Naive thymus-derived CD4-positive, alpha-beta T cell (primary cell): ENCODE measurements around the gene CYBRD1. TPM values are rescaled to one million over a fixed set of nuclear protein-coding genes. Genes with fewer than 3 reads are reported as not detected.

Source experiments
- ATAC-seq: fragments of 150-1000 bp; cut with Tn5 transposase; 2 replicates; pipeline ENCODE4 v1.10.0; 2021; ENCODE audit warnings: mild to moderate bottlenecking, moderate library complexity
- CTCF ChIA-PET: fragments of 350-600 bp; sonication (Branson Sonifier 250); formaldehyde crosslinking; loops from one replicate; lab custom pipeline; 2021; ENCODE audit warnings: antibody characterized with exemption; lab: Charles Lee
- POLR2A ChIA-PET: fragments of 350-600 bp; sonication (Branson Sonifier 250); formaldehyde crosslinking; loops from one replicate; lab custom pipeline; 2021; ENCODE audit warnings: antibody characterized with exemption, inconsistent platforms; lab: Charles Lee
- DNase-seq, 9 donors: peaks; one replicate each; pipeline versions ENCODE4 v3.0.0 to v3.0.0-alpha.2; 2020 to 2022; ENCODE audit warnings: mixed read lengths in 1 of 9
- H3K27ac ChIP-seq: one replicate; pipeline ENCODE4 v1.7.0; 2013; ENCODE audit warnings: mild to moderate bottlenecking, low read depth, low read length, moderate library complexity
- H3K27me3 ChIP-seq, 2 donors: one replicate each; pipeline ENCODE4 v1.7.0; 2013; ENCODE audit warnings: low read length in 2 of 2, mild to moderate bottlenecking in 2 of 2, moderate library complexity in 2 of 2; ENCODE audit not compliant: control insufficient read depth in 2 of 2, insufficient read depth in 2 of 2
- H3K36me3 ChIP-seq, 3 experiments: 1 replicate in 2 of 3; 2 replicates in 1 of 3; pipeline ENCODE4 v1.7.0; 2013; ENCODE audit warnings: low read length in 3 of 3, mild to moderate bottlenecking in 3 of 3, moderate library complexity in 1 of 3; ENCODE audit not compliant: insufficient read depth in 3 of 3, control insufficient read depth in 2 of 3
- H3K4me1 ChIP-seq, 2 donors: one replicate each; pipeline ENCODE4 v1.7.0; 2013; ENCODE audit warnings: low read length in 2 of 2, mild to moderate bottlenecking in 2 of 2, moderate library complexity in 1 of 2; ENCODE audit not compliant: control insufficient read depth in 2 of 2, insufficient read depth in 2 of 2
- H3K4me3 ChIP-seq: 2 replicates; pipeline ENCODE4 v1.7.0; 2013; ENCODE audit warnings: mild to moderate bottlenecking, low read length
- H3K9me3 ChIP-seq, 3 experiments: 1 replicate in 2 of 3; 2 replicates in 1 of 3; pipeline ENCODE4 v1.7.0; 2013; ENCODE audit warnings: low read length in 3 of 3; ENCODE audit not compliant: control insufficient read depth in 2 of 3
- H3K27ac Mint-ChIP-seq, 9 donors: one replicate each; pipeline ENCODE4 v1.8.0; 2020 to 2022; ENCODE audit warnings: mixed read lengths in 9 of 9, mild to moderate bottlenecking in 8 of 9, moderate library complexity in 5 of 9, inconsistent platforms in 2 of 9
- H3K27me3 Mint-ChIP-seq, 5 donors: one replicate each; pipeline ENCODE4 v1.8.0; 2021 to 2022; ENCODE audit warnings: mixed read lengths in 5 of 5, mild to moderate bottlenecking in 1 of 5
- H3K36me3 Mint-ChIP-seq, 5 donors: one replicate each; pipeline ENCODE4 v1.8.0; 2020 to 2022; ENCODE audit warnings: mixed read lengths in 5 of 5, mild to moderate bottlenecking in 3 of 5, inconsistent platforms in 1 of 5
- H3K4me1 Mint-ChIP-seq, 7 donors: one replicate each; pipeline ENCODE4 v1.8.0; 2020 to 2022; ENCODE audit warnings: mixed read lengths in 7 of 7, mild to moderate bottlenecking in 3 of 7, inconsistent platforms in 1 of 7
- H3K4me3 Mint-ChIP-seq, 10 donors: one replicate each; pipeline ENCODE4 v1.8.0; 2020 to 2022; ENCODE audit warnings: mild to moderate bottlenecking in 10 of 10, mixed read lengths in 10 of 10, moderate library complexity in 6 of 10, inconsistent platforms in 2 of 10
- H3K9me3 Mint-ChIP-seq, 11 donors: one replicate each; pipeline ENCODE4 v1.8.0; 2020 to 2022; ENCODE audit warnings: mixed read lengths in 11 of 11, mild to moderate bottlenecking in 4 of 11, inconsistent platforms in 1 of 11, moderate library complexity in 1 of 11
- intact Hi-C, 2 donors: fragments of 100-400 bp; cut with micrococcal nuclease; formaldehyde crosslinking; loops; one replicate each; pipeline ENCODE4 v1.15.1; 2023
- polyA plus RNA-seq, 2 donors: library from polyadenylated mRNA; unstranded; fragments of 300-500 nt; fragmentation: Illumina TruSeq; gene quantifications; one replicate each; pipeline ENCODE4 v1.2.3, GENCODE V29; 2021
- total RNA-seq, 6 experiments: library from RNA in 5 of 6; stranded (reverse) in 5 of 6; gene quantifications; 1 replicate in 5 of 6; 2 replicates in 1 of 6; pipeline ENCODE4 v1.2.3 and lab custom pipeline; 2021 to 2026

Gene CYBRD1
- total and polyA plus RNA-seq, 7 experiments from 2014 or later = 0.12 to 11.1 (median 1.2) TPM; not detected in 1

GRCh38 chr2:171513719-171514160 is 8.5 kb upstream of the CYBRD1 start:
- H3K27me3 ChIP-seq = no peaks in the 10 kb centered on the region
- ATAC-seq (no peak), DNase-seq (no peak)
- intact Hi-C loops = no loop called here
- H3K27ac ChIP-seq = no peak overlapping the region
- ChIA-PET CTCF (no interaction called here), POLR2A (no interaction called here)
- no peaks in the 10 kb centered on the region for H3K9me3 ChIP-seq
- no peaks in the 10 kb centered on the region for H3K36me3 ChIP-seq
- Mint-ChIP-seq H3K4me3 (no peak overlapping the region), H3K4me1 (peaks cover 0 to 7% (median 0%) of the 10 kb centered on the region in 7 donors), H3K9me3 (no peaks in the 10 kb centered on the region), H3K36me3 (peaks cover 0 to 23% (median 4%) of the 10 kb centered on the region in 5 donors), H3K27ac (peak overlapping the region in 1 of 9 donors; percentile 16), H3K27me3 (peaks cover 1 to 18% (median 1%) of the 10 kb centered on the region in 5 donors)
- H3K4me1 ChIP-seq = no peaks in the 10 kb centered on the region
- H3K4me3 ChIP-seq = no peak overlapping the region

- DNase-seq = no peak
- H3K27me3 Mint-ChIP-seq = peaks cover 14 to 30% (median 14%) of the 10 kb centered on the region in 5 donors
These were observed 7.2 kb upstream of the CYBRD1 start for GRCh38 chr2:171514908-171515582.

GRCh38 chr2:171515672-171516298 is 6.5 kb upstream of the CYBRD1 start:
- no peaks in the 10 kb centered on the region for H3K9me3 Mint-ChIP-seq
- H3K4me3 ChIP-seq = no peak overlapping the region
- peaks cover 0 to 3% (median 0%) of the 10 kb centered on the region in 7 donors for H3K4me1 Mint-ChIP-seq
- H3K36me3 Mint-ChIP-seq = peaks cover 0 to 15% (median 0%) of the 10 kb centered on the region in 5 donors
- H3K9me3 ChIP-seq = no peaks in the 10 kb centered on the region
- H3K27ac Mint-ChIP-seq = peak overlapping the region in 1 of 9 donors; percentile 49
- ChIA-PET CTCF (no interaction called here), POLR2A (no interaction called here)
- intact Hi-C loops = no loop called here
- H3K4me3 Mint-ChIP-seq = no peak overlapping the region
- no peaks in the 10 kb centered on the region for H3K27me3 ChIP-seq
- H3K27ac ChIP-seq = no peak overlapping the region
- ATAC-seq (no peak), DNase-seq (no peak)
- H3K36me3 ChIP-seq = no peaks in the 10 kb centered on the region
- H3K4me1 ChIP-seq = no peaks in the 10 kb centered on the region
- H3K27me3 Mint-ChIP-seq = peaks cover 17 to 30% (median 20%) of the 10 kb centered on the region in 5 donors

More at GRCh38 chr2:171514908-171515582, 7.2 kb upstream of the CYBRD1 start:
- intact Hi-C loops = no loop called here
- H3K4me1 ChIP-seq = no peaks in the 10 kb centered on the region
- no peaks in the 10 kb centered on the region for H3K27me3 ChIP-seq
- ATAC-seq = no peak
- no peaks in the 10 kb centered on the region for H3K9me3 Mint-ChIP-seq
- H3K4me3 Mint-ChIP-seq = no peak overlapping the region
- H3K4me1 Mint-ChIP-seq = peaks cover 0 to 4% (median 0%) of the 10 kb centered on the region in 7 donors
- no peaks in the 10 kb centered on the region for H3K36me3 ChIP-seq
- CTCF ChIA-PET = no interaction called here
- H3K27ac Mint-ChIP-seq = no peak overlapping the region
- peaks cover 0 to 19% (median under 1%) of the 10 kb centered on the region in 5 donors for H3K36me3 Mint-ChIP-seq
- no peak overlapping the region for H3K4me3 ChIP-seq
- H3K9me3 ChIP-seq = no peaks in the 10 kb centered on the region
- no peak overlapping the region for H3K27ac ChIP-seq
- POLR2A ChIA-PET = no interaction called here

- DNase-seq (no peak), ATAC-seq (no peak)
- CTCF ChIA-PET = no interaction called here
- Histone ChIP-seq H3K9me3 (no peaks in the 10 kb centered on the region), H3K4me1 (no peaks in the 10 kb centered on the region), H3K27me3 (no peaks in the 10 kb centered on the region), H3K4me3 (no peak overlapping the region), H3K36me3 (no peaks in the 10 kb centered on the region), H3K27ac (no peak overlapping the region)
- Mint-ChIP-seq H3K27me3 (peaks cover 27 to 40% (median 28%) of the 10 kb centered on the region in 5 donors), H3K4me1 (peaks cover 0 to 7% (median 3%) of the 10 kb centered on the region in 7 donors), H3K9me3 (no peaks in the 10 kb centered on the region), H3K27ac (peak overlapping the region in 1 of 9 donors; percentile 28), H3K36me3 (peaks cover 0 to 11% (median 0%) of the 10 kb centered on the region in 5 donors), H3K4me3 (no peak overlapping the region)
- intact Hi-C loops = no loop called here
- POLR2A ChIA-PET = no interaction called here
These were observed 5.5 kb upstream of the CYBRD1 start for GRCh38 chr2:171516793-171517192.

GRCh38 chr2:171520471-171520870 is 1.8 kb upstream of the CYBRD1 start:
- ChIA-PET POLR2A (no interaction called here), CTCF (interaction anchor here (0.6 kb wide), 1 partner anchor 557 kb away, joined by 3 read pairs; no protein-coding TSS in a partner anchor)
- Histone ChIP-seq H3K9me3 (no peaks in the 10 kb centered on the region), H3K4me1 (no peaks in the 10 kb centered on the region), H3K36me3 (no peaks in the 10 kb centered on the region), H3K27me3 (no peaks in the 10 kb centered on the region), H3K4me3 (no peak overlapping the region), H3K27ac (no peak overlapping the region)
- H3K9me3 Mint-ChIP-seq = peaks cover 0 to 1% (median 0%) of the 10 kb centered on the region in 11 donors
- no peak overlapping the region for H3K27ac Mint-ChIP-seq
- H3K36me3 Mint-ChIP-seq = peaks cover 0 to 11% (median 0%) of the 10 kb centered on the region in 5 donors
- no peak overlapping the region for H3K4me3 Mint-ChIP-seq
- DNase-seq = no peak
- no peak for ATAC-seq
- intact Hi-C loops = no loop called here
- peaks cover 48 to 63% (median 49%) of the 10 kb centered on the region in 5 donors for H3K27me3 Mint-ChIP-seq
- peaks cover 0 to 25% (median 12%) of the 10 kb centered on the region in 7 donors for H3K4me1 Mint-ChIP-seq

- H3K36me3 Mint-ChIP-seq = peaks cover 0 to 10% (median 0%) of the 10 kb centered on the region in 5 donors
- Histone ChIP-seq H3K27ac (no peak overlapping the region), H3K4me1 (no peaks in the 10 kb centered on the region), H3K27me3 (no peaks in the 10 kb centered on the region), H3K9me3 (no peaks in the 10 kb centered on the region), H3K4me3 (no peak overlapping the region), H3K36me3 (no peaks in the 10 kb centered on the region)
- ChIA-PET CTCF (no interaction called here), POLR2A (no interaction called here)
- peaks cover 0 to 1% (median 0%) of the 10 kb centered on the region in 11 donors for H3K9me3 Mint-ChIP-seq
- no peak for DNase-seq
- no peak overlapping the region for H3K27ac Mint-ChIP-seq
- ATAC-seq = no peak
- intact Hi-C loops = no loop called here
- H3K4me3 Mint-ChIP-seq = peak overlapping the region in 9 of 10 donors; percentile 26 to 90 (median 75)
- peaks cover 0 to 25% (median 12%) of the 10 kb centered on the region in 7 donors for H3K4me1 Mint-ChIP-seq
- H3K27me3 Mint-ChIP-seq = peaks cover 49 to 61% (median 52%) of the 10 kb centered on the region in 5 donors
These were observed 768 bp upstream of the CYBRD1 start for GRCh38 chr2:171521361-171522051.
